ENCODE measurements around the gene PPARD.

PPARD gene

GRCh38 chr6:35312807-35313206 is 29.6 kb upstream of the PPARD start:
- DNase-seq (ENCODE audit: low read depth), result no peak

GRCh38 chr6:35317483-35318195 is 24.7 kb upstream of the PPARD start:
- no peak for DNase-seq (ENCODE audit: low read depth)
- TF ChIP-seq CTCF (conservative IDR thresholded peaks at IDR 0.05; ENCODE audit: control insufficient read depth, insufficient read depth, low read depth, low read length), result no peak

More at GRCh38 chr6:35312807-35313206, 29.6 kb upstream of the PPARD start:
- no peak overlapping the region for H3K4me3 ChIP-seq (ENCODE audit: control insufficient read depth, low read depth, low read length)
- no peak for TF ChIP-seq CTCF (conservative IDR thresholded peaks at IDR 0.05; ENCODE audit: control insufficient read depth, insufficient read depth, low read depth, low read length)

GRCh38 chr6:35318196-35319171 is 23.9 kb upstream of the PPARD start:
- no peak for TF ChIP-seq CTCF (conservative IDR thresholded peaks at IDR 0.05; ENCODE audit: control insufficient read depth, insufficient read depth, low read depth, low read length)
- H3K4me3 ChIP-seq (ENCODE audit: control insufficient read depth, low read depth, low read length), result peak overlapping the region; percentile 61
- peak; percentile 64 for DNase-seq (ENCODE audit: low read depth)

More at GRCh38 chr6:35317483-35318195, 24.7 kb upstream of the PPARD start:
- peak overlapping the region; percentile 61 for H3K4me3 ChIP-seq (ENCODE audit: control insufficient read depth, low read depth, low read length)

GRCh38 chr6:35319346-35320030 is 22.9 kb upstream of the PPARD start:
- DNase-seq (ENCODE audit: low read depth), result no peak
- TF ChIP-seq CTCF (conservative IDR thresholded peaks at IDR 0.05; ENCODE audit: control insufficient read depth, insufficient read depth, low read depth, low read length), result no peak

GRCh38 chr6:35320031-35320410 is 22.3 kb upstream of the PPARD start:
- no peak overlapping the region for H3K4me3 ChIP-seq (ENCODE audit: control insufficient read depth, low read depth, low read length)
- TF ChIP-seq CTCF (conservative IDR thresholded peaks at IDR 0.05; ENCODE audit: control insufficient read depth, insufficient read depth, low read depth, low read length), result no peak
- DNase-seq (ENCODE audit: low read depth), result no peak

More at GRCh38 chr6:35319346-35320030, 22.9 kb upstream of the PPARD start:
- no peak overlapping the region for H3K4me3 ChIP-seq (ENCODE audit: control insufficient read depth, low read depth, low read length)

- no peak for DNase-seq (ENCODE audit: low read depth)
- no peak for TF ChIP-seq CTCF (conservative IDR thresholded peaks at IDR 0.05; ENCODE audit: control insufficient read depth, insufficient read depth, low read depth, low read length)
- H3K4me3 ChIP-seq (ENCODE audit: control insufficient read depth, low read depth, low read length), result no peak overlapping the region
These were observed 21.3 kb upstream of the PPARD start for GRCh38 chr6:35321091-35321490.

Data from fibroblast of mammary gland (primary cell).